Stimulated activated CD8-positive, alpha-beta memory T cell treated with anti-CD3 and anti-CD28 coated beads, Interleukin-4, amount 100 ng/mL, for 24 hours (primary cell): ENCODE results near the gene MAG.
"Not testable (repeated sequence)": the region's sequence is repeated elsewhere in the genome, so short reads cannot be mapped to it uniquely, and the experiment has no call there.

Experiments
- DNase-seq: peaks from one replicate; pipeline ENCODE4 v3.0.0-alpha.2; 2020; ENCODE audit warnings: low read depth

The MAG gene

DNA sequence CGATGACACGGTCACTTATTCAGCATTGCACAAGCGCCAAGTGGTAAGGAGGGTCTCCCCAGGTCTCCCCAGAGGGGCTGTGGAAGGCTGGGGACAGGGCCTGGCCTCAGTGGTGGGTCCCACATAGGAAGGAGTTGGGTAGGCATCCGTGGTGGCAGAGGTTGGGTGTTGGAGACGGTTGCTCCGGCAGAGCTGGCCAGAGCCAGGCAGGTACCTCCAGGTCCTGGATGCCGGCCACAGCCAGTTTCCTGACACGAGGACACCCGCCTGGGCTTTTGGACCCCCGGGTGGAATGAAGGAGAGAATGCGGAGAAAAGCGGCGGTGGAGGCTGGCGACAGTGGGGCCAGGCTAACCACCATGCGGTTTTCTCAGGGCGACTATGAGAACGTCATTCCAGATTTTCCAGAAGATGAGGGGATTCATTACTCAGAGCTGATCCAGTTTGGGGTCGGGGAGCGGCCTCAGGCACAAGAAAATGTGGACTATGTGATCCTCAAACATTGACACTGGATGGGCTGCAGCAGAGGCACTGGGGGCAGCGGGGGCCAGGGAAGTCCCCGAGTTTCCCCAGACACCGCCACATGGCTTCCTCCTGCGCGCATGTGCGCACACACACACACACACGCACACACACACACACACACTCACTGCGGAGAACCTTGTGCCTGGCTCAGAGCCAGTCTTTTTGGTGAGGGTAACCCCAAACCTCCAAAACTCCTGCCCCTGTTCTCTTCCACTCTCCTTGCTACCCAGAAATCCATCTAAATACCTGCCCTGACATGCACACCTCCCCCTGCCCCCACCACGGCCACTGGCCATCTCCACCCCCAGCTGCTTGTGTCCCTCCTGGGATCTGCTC, 54.5 kb downstream of the MAG start:
- peak; percentile 42 for DNase-seq

- DNase-seq: peak; percentile 22
Observed at GRCh38 chr19:35347171-35347929, 55.4 kb downstream of the MAG start, which contains the start of gene FFAR1. Gene FFAR1 (plus strand): TSS chr19:35347902. CDS start chr19:35351552, 3,650 bp downstream.

- no peak for DNase-seq
Observed at GRCh38 chr19:35347930-35348298, 56.0 kb downstream of the MAG start.

DNA sequence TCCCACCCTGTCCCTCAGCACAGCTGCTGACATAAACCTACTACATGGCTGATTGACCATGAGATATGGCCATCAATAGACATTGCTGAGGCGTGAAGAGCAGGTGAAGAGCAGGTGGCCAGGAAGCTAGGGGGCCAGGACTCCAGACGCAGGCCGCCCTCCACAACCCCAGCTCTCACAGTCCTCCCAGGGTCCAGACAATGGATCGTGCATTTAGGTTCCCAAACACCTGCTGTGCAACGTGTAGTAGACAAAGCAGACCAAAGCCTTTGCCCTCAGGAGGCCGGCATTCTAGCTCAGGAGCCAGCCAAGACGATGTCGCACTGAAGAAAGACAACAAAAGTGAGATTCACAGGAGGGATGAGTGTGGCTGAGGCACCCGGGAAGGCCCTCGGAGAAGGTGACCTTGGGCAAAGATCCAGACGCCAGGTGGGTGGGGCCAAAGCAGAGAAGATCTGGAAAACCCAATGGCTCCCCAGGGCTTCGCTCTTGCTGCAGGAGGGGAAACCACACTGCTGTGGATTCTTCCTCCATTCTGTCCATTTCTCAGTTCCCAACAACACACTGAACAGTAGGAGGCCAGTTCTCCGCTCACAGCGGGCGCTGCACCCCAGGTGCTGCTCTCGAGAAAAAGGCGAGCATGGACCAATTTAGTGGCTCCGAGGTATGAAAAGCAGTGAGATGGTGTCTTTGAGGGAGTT, 57.1 kb downstream of the MAG start:
- DNase-seq: no peak

DNA sequence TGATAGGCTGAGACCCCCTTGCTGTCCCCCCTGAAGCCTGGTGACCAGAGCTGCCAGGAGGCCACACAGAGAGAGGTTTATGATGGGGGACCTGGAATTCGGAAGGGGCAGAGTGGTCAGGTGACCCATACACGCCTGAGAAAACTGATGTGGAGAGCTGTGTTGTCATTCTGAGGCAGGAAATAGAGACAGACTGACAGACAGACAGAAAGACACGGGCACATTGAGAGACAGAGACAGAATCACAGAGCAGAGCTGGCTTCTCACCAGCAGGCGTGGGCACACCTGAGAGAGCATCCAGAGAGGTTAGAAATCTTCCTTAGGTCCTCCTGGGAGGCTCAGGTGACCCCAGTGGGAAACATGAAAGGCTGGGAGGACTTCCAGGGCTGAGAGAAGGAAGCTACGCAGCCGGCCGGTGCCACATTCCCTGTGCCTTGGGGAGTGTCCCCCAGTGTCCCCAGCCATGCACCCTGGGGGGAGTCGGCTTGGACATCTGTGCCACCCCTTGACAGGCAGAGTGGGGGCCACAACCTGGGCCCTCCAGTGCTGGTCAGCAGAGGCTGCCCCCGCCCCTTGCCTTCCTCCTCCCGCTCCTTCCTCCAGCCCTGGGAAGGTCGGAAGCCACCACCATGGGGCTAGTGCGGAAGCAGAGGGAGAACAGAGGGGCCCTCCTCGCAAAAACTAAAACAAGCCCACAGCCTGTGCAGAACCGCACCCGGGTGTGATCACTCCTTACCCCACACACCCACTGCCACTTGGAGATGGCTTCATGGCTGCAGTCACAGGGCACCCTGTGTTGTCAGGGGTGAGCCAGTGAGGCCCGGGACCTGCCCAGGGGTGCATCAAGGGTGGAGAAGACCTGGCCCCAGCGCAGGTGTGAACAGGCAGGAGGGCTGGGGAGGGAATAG, 57.9 kb downstream of the MAG start:
- no peak for DNase-seq

DNA sequence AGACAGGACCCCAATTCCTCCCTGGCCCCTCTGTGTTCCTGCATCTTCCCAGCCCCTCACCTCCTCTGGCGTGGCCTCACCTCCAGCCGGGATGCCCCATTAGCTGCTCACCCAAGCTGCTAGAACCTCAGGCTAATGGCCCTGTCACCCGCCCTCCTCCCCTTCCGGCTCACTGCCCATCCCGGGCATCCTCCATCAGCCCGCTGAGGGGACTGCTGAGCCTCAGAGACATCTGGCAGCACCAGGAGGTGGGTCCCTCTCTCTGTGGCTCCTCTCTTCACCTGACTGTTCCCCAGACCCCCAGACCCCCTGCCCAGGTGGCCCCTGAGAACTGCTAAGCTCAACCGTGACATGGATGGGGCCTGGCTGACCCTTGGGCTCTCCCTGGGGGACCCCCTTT, 58.6 kb downstream of the MAG start:
- no peak for DNase-seq

GRCh38 chr19:35351411-35352176, 59.6 kb downstream of the MAG start:
- DNase-seq: no peak

- no peak for DNase-seq
Observed at GRCh38 chr19:35352177-35352447, 60.2 kb downstream of the MAG start.

- peak; percentile 45 for DNase-seq
Observed at GRCh38 chr19:35352448-35353304, 60.7 kb downstream of the MAG start.

GRCh38 chr19:35353635-35354034, 61.7 kb downstream of the MAG start:
- no peak for DNase-seq

- DNase-seq: no peak
Observed at GRCh38 chr19:35354898-35355297, 62.9 kb downstream of the MAG start.

DNA sequence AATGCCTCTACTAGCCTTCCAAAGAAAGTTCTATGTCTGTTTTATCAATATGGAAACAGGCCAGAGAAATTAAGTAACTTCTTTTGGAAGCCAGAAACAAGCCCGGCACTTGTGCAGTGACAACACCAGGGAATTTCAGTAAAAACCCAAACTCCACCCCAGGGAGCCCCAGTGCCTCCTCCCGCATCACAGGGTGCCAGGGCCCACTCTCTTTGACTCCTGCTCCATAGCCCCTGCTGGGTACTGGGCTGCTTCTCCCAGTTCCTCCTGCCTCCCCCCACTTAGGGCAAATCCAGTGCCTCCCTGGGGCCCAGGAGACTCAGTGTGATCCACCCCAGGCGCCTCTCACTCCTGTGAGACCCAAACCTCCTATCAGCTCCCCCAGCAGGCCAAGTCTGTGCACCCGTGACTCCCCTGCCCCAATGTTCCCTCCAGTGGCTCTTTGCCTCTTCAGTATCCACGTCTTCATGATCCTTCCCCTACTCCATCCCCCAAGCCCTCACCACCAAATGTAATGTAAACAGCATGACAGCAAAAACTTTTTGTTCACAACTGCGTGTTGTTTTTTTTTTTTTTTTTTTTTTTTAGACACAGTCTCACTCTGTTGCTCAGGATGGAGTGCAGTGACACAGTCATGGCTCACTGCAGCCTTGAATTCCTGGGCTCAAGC, 64.0 kb downstream of the MAG start:
- DNase-seq: no peak

DNA sequence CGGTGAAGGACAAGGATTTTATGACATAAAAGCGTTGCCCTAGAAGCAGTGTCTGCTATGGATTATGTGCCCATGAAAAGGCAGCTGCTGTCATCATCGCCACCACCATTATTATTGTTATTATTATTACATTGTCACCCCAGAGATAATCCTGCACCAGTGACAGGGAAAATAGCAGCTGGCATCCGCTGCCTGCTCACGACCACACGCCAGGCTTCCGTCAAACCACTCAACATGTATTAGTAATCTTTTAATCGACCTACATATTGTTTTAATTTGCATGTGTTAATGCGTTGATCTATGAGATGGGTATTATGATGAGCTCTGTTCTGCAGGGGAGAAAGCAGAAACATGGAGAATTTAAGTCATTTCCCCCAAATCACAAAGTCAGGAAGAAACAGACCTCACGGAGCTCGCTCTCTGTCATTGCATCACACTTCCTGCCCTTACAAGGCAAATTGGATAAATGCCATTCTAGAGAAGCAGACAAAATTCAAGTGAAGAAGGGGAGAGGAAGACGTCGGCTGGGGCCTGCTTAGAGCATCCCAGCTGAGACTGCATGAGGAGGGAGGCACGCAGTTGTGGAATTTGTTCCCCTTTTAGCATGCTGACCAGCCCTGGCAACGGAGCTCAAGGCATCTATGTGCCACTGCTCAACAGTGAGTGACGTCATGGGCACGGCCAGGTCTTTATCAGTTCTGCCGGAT, 66.1 kb downstream of the MAG start, which contains the start of gene FFAR3:
Gene FFAR3, plus strand, starts transcription at position 594 of the 707 bp plus-strand sequence. CDS start 431 bp downstream, outside the sequence.
- DNase-seq: no peak

GRCh38 chr19:35358834-35359233, 66.9 kb downstream of the MAG start:
- DNase-seq: not testable (repeated sequence)

GRCh38 chr19:35359395-35359794, 67.4 kb downstream of the MAG start:
- DNase-seq: not testable (repeated sequence)

- DNase-seq: not testable (repeated sequence)
Observed at GRCh38 chr19:35360081-35360480, 68.1 kb downstream of the MAG start.

- no peak for DNase-seq
Observed at GRCh38 chr19:35360880-35361420, 69.0 kb downstream of the MAG start.

DNA sequence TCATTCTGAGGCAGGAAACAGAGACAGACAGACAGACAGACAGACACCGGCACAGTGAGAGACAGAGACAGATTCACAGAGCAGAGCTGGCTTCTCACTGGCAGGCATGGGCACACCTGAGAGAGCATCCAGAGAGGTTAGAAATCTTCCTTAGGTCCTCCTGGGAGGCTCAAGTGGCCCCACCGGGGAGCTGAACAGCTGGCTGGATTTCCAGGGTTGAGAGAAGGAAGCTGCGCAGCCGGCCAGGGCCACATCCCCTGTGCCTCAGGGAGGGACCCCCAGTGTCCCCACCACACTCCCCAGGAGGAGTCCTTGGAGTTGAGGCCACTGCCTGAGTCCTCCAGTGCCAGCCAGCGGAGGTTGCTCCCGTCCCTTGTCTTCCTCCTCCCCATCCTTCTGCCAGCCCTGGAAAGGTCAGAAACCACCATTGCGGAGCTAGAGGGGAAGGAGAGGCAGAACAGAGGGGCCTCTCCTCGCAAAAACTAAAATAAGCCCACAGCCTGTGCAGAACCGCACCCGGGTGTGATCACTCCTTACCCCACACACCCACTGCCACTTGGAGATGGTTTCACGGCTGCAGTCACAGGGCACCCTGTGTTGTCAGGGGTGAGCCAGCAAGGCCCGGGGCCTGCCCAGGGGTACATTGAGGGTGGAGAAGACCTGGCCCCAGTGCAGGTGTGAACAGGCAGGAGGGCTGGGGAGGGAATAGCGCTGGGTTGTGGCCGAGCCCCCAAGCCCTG, 70.5 kb downstream of the MAG start:
- no peak for DNase-seq
